SK-N-MC (cell line): ENCODE results near the gene CDKAL1.
A peak's percentile ranks its signal among the peaks of the same experiment; 100 is the strongest.

Experiments used
- DNase-seq: peaks from one replicate; pipeline ENCODE4 v3.0.0-alpha.2; 2011; ENCODE audit warnings: low read depth, low spot score
- H3K27ac ChIP-seq: fragments of 200-600 bp; sonication (generic); 2 replicates; pipeline ENCODE4 v1.5.1; 2016; ENCODE audit warnings: mixed run types
- H3K36me3 ChIP-seq: fragments of 200-600 bp; sonication (generic); 2 replicates; pipeline ENCODE4 v1.6.1; 2017; ENCODE audit warnings: antibody characterized with exemption, low read length, mixed read lengths; ENCODE audit not compliant: insufficient read depth
- H3K4me3 ChIP-seq: fragments of 200-600 bp; sonication (generic); 2 replicates; pipeline ENCODE4 v1.5.1; 2016
- H3K9ac ChIP-seq: fragments of 200-600 bp; sonication (generic); 2 replicates; pipeline ENCODE4 v1.8.0; 2017; ENCODE audit warnings: mixed run types, mixed read lengths; ENCODE audit not compliant: insufficient read length
- H3K9me3 ChIP-seq: fragments of 200-600 bp; sonication (generic); 2 replicates; pipeline ENCODE4 v1.6.1; 2017; ENCODE audit warnings: low read depth, mild to moderate bottlenecking, antibody characterized with exemption, low read length, moderate library complexity, mixed read lengths
- EZH2 ChIP-seq: fragments of 200-600 bp; sonication (generic); IDR thresholded peaks from one replicate; pipeline ENCODE4 v1.6.1; 2017; ENCODE audit warnings: antibody characterized with exemption
- FOXP2 ChIP-seq: optimal IDR thresholded peaks from 2 replicates; pipeline ENCODE3; 2011; ENCODE audit warnings: mild to moderate bottlenecking, moderate library complexity; ENCODE audit not compliant: insufficient read depth; ENCODE audit errors: extremely low read length, control extremely low read depth
- POLR2AphosphoS5 ChIP-seq: IDR thresholded peaks from 2 replicates; pipeline ENCODE4 v1.6.1; 2012; ENCODE audit warnings: mild to moderate bottlenecking, low read depth, low read length, borderline replicate concordance

The CDKAL1 gene

GRCh38 chr6:20952699-20953474, 418.6 kb downstream of the CDKAL1 start:
- no peak for TF ChIP-seq POLR2AphosphoS5
- TF ChIP-seq EZH2, result no peak
- no peak for TF ChIP-seq FOXP2
- no peak overlapping the region for H3K27ac ChIP-seq
- H3K36me3 ChIP-seq, result no peaks in the 10 kb centered on the region
- H3K9ac ChIP-seq, result no peak overlapping the region
- no peaks in the 10 kb centered on the region for H3K9me3 ChIP-seq
- no peak overlapping the region for H3K4me3 ChIP-seq
- no peak for DNase-seq

GRCh38 chr6:20954315-20954714, 420.1 kb downstream of the CDKAL1 start:
- H3K4me3 ChIP-seq, result no peak overlapping the region
- H3K27ac ChIP-seq, result peak overlapping the region; percentile 21; the same call in 1 of the 2 replicates
- H3K36me3 ChIP-seq, result no peaks in the 10 kb centered on the region
- H3K9me3 ChIP-seq, result no peaks in the 10 kb centered on the region
- TF ChIP-seq FOXP2 (no peak), POLR2AphosphoS5 (no peak), EZH2 (no peak)
- H3K9ac ChIP-seq, result no peak overlapping the region
- DNase-seq, result no peak

GRCh38 chr6:20955131-20955530, 420.9 kb downstream of the CDKAL1 start:
- Histone ChIP-seq H3K27ac (no peak overlapping the region), H3K9me3 (no peaks in the 10 kb centered on the region), H3K4me3 (no peak overlapping the region), H3K9ac (no peak overlapping the region), H3K36me3 (no peaks in the 10 kb centered on the region)
- no peak for DNase-seq
- no peak for TF ChIP-seq EZH2
- TF ChIP-seq POLR2AphosphoS5, result no peak
- no peak for TF ChIP-seq FOXP2

GRCh38 chr6:20955751-20956150, 421.5 kb downstream of the CDKAL1 start:
- Histone ChIP-seq H3K36me3 (no peaks in the 10 kb centered on the region), H3K9me3 (no peaks in the 10 kb centered on the region), H3K27ac (no peak overlapping the region), H3K4me3 (no peak overlapping the region), H3K9ac (no peak overlapping the region)
- TF ChIP-seq EZH2 (no peak), FOXP2 (no peak), POLR2AphosphoS5 (no peak)
- no peak for DNase-seq

GRCh38 chr6:20960067-20960466, 425.8 kb downstream of the CDKAL1 start:
- H3K36me3 ChIP-seq, result no peaks in the 10 kb centered on the region
- DNase-seq, result no peak
- H3K27ac ChIP-seq, result no peak overlapping the region
- no peak overlapping the region for H3K4me3 ChIP-seq
- H3K9ac ChIP-seq, result no peak overlapping the region
- TF ChIP-seq POLR2AphosphoS5 (no peak), FOXP2 (no peak), EZH2 (no peak)
- no peaks in the 10 kb centered on the region for H3K9me3 ChIP-seq

DNA sequence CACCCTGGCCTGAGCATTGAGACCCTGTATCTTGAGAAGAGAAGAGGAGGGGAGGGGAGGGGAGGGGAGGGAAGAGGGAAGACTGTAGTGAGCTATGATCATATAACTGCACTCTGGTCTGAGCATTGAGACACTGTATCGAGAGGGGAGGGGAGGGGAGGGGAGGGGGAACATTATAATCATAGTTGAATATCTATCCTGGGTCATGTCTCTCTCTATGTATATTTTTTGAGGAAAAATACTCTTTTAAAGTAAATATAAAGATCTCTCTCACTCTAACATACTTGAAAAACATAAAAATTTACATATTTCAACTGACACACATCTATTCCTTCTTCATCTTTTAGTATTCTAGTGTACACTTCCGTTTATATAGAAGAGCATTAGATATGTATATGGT, 431.0 kb downstream of the CDKAL1 start:
- DNase-seq, result no peak
- H3K4me3 ChIP-seq, result no peak overlapping the region
- H3K9ac ChIP-seq, result no peak overlapping the region
- TF ChIP-seq EZH2 (no peak), POLR2AphosphoS5 (no peak), FOXP2 (no peak)
- no peaks in the 10 kb centered on the region for H3K9me3 ChIP-seq
- H3K36me3 ChIP-seq, result no peaks in the 10 kb centered on the region
- no peak overlapping the region for H3K27ac ChIP-seq

- no peak overlapping the region for H3K9ac ChIP-seq
- H3K9me3 ChIP-seq, result no peaks in the 10 kb centered on the region
- no peak for DNase-seq
- no peak overlapping the region for H3K27ac ChIP-seq
- H3K4me3 ChIP-seq, result no peak overlapping the region
- H3K36me3 ChIP-seq, result no peaks in the 10 kb centered on the region
- no peak for TF ChIP-seq FOXP2
- TF ChIP-seq EZH2, result no peak
- no peak for TF ChIP-seq POLR2AphosphoS5
Measured at GRCh38 chr6:20965915-20966314, 431.7 kb downstream of the CDKAL1 start.

DNA sequence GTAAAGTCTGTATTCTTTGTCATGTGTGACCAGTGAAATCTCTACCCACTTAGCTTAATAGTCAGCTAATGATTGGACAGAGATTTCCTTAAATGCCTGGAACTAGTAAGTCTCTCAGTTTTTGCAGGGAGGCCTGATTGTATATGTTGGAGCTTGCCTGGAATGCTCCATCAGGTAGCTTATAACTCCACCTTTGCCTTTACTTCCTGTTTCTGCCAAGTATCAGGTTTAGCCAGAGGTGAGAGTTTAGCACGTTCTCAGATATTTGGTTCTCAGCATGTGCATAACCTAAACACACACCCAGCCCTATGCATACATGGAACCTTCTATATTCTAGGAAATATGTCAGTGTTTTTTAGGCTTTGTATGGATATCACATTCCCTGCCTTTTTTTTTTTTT, 435.3 kb downstream of the CDKAL1 start:
- TF ChIP-seq POLR2AphosphoS5 (no peak), FOXP2 (no peak), EZH2 (no peak)
- no peak for DNase-seq
- H3K27ac ChIP-seq, result no peak overlapping the region
- H3K9me3 ChIP-seq, result no peaks in the 10 kb centered on the region
- no peaks in the 10 kb centered on the region for H3K36me3 ChIP-seq
- H3K9ac ChIP-seq, result no peak overlapping the region
- H3K4me3 ChIP-seq, result no peak overlapping the region

GRCh38 chr6:20976391-20976918, 442.2 kb downstream of the CDKAL1 start:
- Histone ChIP-seq H3K9me3 (no peaks in the 10 kb centered on the region), H3K36me3 (no peaks in the 10 kb centered on the region), H3K27ac (no peak overlapping the region), H3K9ac (no peak overlapping the region), H3K4me3 (no peak overlapping the region)
- no peak for TF ChIP-seq POLR2AphosphoS5
- TF ChIP-seq FOXP2, result no peak
- no peak for TF ChIP-seq EZH2
- no peak for DNase-seq
